Type B pancreatic cell (in vitro differentiated cells): ENCODE measurements around the gene FZD7. TPM values are rescaled to one million over a fixed set of nuclear protein-coding genes. Genes with fewer than 3 reads are reported as not detected.

Experiments used
- DNase-seq: peaks from one replicate; pipeline ENCODE4 v3.0.0; 2021; ENCODE audit warnings: mixed read lengths; ENCODE audit not compliant: unreplicated experiment; ENCODE audit errors: extremely low spot score
- H3K27ac Mint-ChIP-seq: 2 replicates; pipeline ENCODE4 v1.8.0; 2021; ENCODE audit warnings: mild to moderate bottlenecking, mixed read lengths
- H3K27me3 Mint-ChIP-seq: 2 replicates; pipeline ENCODE4 v1.8.0; 2021; ENCODE audit warnings: mixed read lengths
- H3K36me3 Mint-ChIP-seq: 2 replicates; pipeline ENCODE4 v1.8.0; 2021; ENCODE audit warnings: mixed read lengths
- H3K4me1 Mint-ChIP-seq: one replicate; pipeline ENCODE4 v1.8.0; 2021; ENCODE audit warnings: mixed read lengths; ENCODE audit not compliant: unreplicated experiment
- H3K4me3 Mint-ChIP-seq: 2 replicates; pipeline ENCODE4 v1.8.0; 2021; ENCODE audit warnings: mild to moderate bottlenecking, mixed read lengths
- H3K9me3 Mint-ChIP-seq: 2 replicates; pipeline ENCODE4 v1.8.0; 2021; ENCODE audit warnings: mixed read lengths
- CTCF ChIP-seq: fragments of 200-600 bp; sonication (generic); conservative IDR thresholded peaks from 2 replicates; pipeline ENCODE4 v1.5.0; 2021; ENCODE audit warnings: antibody characterized with exemption, mild to moderate bottlenecking
- total RNA-seq: library from RNA; stranded (reverse); gene quantifications from 2 replicates; pipeline ENCODE4 v1.2.1, GENCODE V29; 2021; ENCODE audit warnings: low replicate concordance

Gene FZD7
- total RNA-seq, 1 donor from 2014 or later: 68.6 TPM

- Mint-ChIP-seq H3K36me3 (no peaks in the 10 kb centered on the region), H3K4me3 (peak overlapping the region; percentile 47)
Measured at GRCh38 chr2:201996679-201997314, 36.9 kb upstream of the FZD7 start.

GRCh38 chr2:201999279-201999678 is 34.4 kb upstream of the FZD7 start:
- no peak for DNase-seq
- Mint-ChIP-seq H3K9me3 (peaks cover 9% of the 10 kb centered on the region), H3K4me1 (peaks cover 42% of the 10 kb centered on the region), H3K27ac (peak overlapping the region; percentile 90), H3K27me3 (no peaks in the 10 kb centered on the region), H3K4me3 (peak overlapping the region; percentile 72), H3K36me3 (no peaks in the 10 kb centered on the region)
- TF ChIP-seq CTCF: no peak

More at GRCh38 chr2:201996679-201997314, 36.9 kb upstream of the FZD7 start:
- Mint-ChIP-seq H3K4me1 (peaks cover 52% of the 10 kb centered on the region), H3K27me3 (no peaks in the 10 kb centered on the region), H3K9me3 (peaks cover 9% of the 10 kb centered on the region), H3K27ac (peak overlapping the region; percentile 88)
- no peak for TF ChIP-seq CTCF
- DNase-seq: no peak

- TF ChIP-seq CTCF: no peak
- Mint-ChIP-seq H3K9me3 (peaks cover 5% of the 10 kb centered on the region), H3K36me3 (no peaks in the 10 kb centered on the region)
Measured at GRCh38 chr2:202001826-202002225, 31.8 kb upstream of the FZD7 start.

GRCh38 chr2:202002381-202002780 is 31.3 kb upstream of the FZD7 start:
- no peak for DNase-seq
- Mint-ChIP-seq H3K27ac (peak overlapping the region; percentile 16), H3K27me3 (peaks cover 3% of the 10 kb centered on the region), H3K4me3 (no peak overlapping the region), H3K9me3 (peaks cover 5% of the 10 kb centered on the region), H3K36me3 (no peaks in the 10 kb centered on the region), H3K4me1 (peaks cover 42% of the 10 kb centered on the region)
- peak; percentile 51 for TF ChIP-seq CTCF

More at GRCh38 chr2:202001826-202002225, 31.8 kb upstream of the FZD7 start:
- no peak for DNase-seq
- Mint-ChIP-seq H3K4me1 (peaks cover 43% of the 10 kb centered on the region), H3K27ac (peak overlapping the region; percentile 16), H3K4me3 (no peak overlapping the region), H3K27me3 (peaks cover 3% of the 10 kb centered on the region)

GRCh38 chr2:202005272-202005887 is 28.3 kb upstream of the FZD7 start:
- no peak overlapping the region for H3K4me3 Mint-ChIP-seq
- no peak overlapping the region for H3K27ac Mint-ChIP-seq
- peaks cover 38% of the 10 kb centered on the region for H3K4me1 Mint-ChIP-seq
- H3K36me3 Mint-ChIP-seq: no peaks in the 10 kb centered on the region
- H3K9me3 Mint-ChIP-seq: no peaks in the 10 kb centered on the region
- no peak for DNase-seq
- no peak for TF ChIP-seq CTCF
- H3K27me3 Mint-ChIP-seq: peaks cover 3% of the 10 kb centered on the region
